ENCODE data around the gene GRIP2.

The GRIP2 gene

DNA sequence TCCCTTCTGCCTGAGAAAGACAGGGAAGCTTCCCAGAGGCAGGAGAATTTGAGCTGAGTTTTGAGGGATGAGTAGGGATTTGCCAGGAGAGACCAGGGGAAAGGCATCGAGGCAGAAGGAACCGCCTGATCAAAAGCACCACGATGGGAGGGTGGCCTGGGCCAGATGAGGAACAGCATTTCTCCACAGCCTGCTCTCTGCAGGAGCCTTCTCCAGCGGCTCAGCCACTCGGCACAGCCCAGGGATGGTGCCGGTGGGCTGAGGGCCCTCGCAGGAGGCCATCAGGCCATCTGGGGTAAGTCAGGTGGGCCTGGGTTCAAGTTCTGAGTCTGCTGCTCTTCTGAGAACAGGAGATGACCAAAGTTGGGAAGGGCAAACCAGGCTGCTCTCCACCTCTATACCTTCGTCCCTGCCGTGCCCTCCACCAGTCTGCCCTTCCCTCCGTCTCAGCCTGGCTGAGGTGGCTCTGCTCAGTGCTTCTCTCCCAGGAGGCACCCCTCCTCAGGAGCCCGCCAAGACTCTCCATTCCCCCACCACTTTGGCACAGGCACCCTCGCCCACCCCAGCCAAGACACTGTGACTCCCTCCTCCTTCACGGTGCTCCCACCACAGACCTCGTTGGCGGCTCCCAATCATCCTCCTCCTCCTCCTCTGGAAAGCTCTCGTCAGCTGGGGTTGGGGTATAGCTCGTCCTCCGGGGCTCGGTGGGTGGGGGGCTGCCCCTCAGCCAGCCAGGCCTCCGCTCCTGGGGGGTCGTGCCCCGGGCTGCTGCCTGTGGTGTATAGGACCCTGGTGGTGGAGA lies 34.9 kb downstream of the GRIP2 start:
- DNase-seq = no peak

DNA sequence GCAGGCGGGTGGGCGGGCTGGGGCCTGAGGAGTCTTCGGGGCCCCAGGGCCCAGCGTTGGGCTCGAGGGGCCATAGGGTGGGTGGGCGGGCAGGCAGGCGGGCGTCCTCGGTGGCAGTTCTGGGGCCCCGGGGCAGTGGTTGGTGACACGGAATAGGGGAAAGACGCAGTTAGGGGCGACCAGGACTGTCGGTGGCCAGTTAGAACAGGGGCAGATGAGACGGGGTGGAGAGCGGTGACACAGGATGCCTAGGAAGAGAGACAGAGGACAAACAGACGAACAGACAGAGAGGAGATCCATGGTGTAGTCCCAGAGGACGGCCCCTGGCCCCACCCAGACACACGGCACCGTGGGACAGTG lies 36.5 kb downstream of the GRIP2 start:
- DNase-seq = no peak

DNA sequence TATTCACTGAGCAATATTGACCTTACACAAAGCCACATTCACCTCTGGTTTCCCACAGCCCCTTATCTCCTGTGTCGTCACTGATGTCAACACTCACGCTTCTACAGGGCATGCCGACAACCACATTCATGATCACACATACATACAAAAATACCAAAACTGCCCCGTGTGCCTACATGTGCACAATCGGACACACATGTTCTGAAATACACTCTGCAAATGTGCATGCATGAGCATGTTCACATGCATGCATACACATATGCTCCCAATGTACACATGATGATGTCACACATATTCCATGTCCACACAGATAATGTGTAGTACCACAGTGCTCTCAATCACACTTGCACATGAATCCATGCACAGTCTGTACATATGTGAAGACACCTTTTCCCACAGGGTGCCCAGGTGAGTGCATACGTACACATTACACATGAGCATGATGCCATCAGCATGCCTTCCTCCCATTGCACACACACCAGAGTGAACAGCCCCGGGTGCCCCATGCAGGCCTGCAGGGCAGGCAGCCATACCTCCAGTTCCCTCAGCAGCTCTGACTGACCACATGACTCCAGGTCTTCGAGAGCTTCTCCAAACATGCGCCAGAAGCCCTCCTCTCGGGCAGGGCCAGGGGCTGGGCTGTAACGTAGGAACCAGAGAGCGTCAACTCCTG lies 37.0 kb downstream of the GRIP2 start:
- DNase-seq = no peak

DNA sequence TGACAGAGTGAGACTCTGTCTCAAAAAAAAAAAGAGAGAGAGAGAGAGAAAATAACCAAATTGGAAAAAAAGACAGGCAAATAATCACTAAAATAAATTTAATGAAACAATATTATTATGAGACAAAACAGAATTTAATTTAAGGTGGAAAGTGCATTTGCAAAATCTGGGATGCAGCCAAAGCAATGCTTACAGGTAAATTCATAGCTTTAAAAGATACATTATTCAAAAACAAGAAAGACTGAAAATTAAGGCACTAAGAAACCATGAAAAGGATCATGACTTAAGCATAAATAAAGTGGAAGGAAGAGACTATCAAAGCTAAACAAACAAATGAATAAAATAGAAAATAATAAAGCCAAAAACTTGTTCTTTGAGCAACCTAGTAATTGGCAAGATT lies 37.7 kb downstream of the GRIP2 start:
- DNase-seq = no peak

DNA sequence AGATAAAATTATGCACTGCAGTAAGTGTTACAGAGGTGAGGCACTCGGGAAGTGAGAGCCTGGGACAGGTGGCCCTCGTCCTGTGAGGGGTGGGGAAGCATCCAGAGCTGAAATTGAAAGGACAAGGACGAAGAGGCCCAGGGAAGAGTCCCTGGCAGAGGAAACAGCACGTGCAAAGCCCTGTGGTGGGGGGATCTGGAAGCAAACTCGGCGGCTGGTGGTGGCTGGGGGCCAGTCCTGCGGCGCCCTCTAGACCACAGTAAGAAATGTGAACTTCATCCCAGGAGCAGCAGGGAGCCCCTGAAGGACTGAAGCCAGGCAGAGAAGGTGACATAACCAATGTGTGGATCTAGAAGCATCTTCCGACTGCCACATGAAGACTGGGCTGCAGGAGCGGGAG lies 42.8 kb downstream of the GRIP2 start:
- DNase-seq = no peak

DNA sequence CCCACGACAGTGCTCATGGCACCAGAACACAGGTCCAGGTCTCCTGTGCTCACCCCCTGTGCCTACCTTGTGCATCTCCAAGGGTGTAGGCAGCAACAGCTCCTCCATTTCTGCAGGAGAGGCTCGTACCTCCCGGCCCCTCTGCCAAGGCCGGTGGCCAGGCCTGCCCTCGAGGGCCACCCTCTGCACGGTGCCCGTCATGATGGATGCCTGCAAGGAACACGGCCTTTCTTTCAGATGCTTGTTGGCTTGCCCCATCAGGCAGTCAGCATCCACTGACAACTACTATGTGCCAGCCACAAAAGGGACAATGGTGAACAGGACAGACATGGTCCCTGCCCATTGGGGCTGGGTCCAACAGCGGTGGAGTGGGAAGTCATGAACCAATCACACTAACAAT lies 43.8 kb downstream of the GRIP2 start:
- DNase-seq = no peak

DNA sequence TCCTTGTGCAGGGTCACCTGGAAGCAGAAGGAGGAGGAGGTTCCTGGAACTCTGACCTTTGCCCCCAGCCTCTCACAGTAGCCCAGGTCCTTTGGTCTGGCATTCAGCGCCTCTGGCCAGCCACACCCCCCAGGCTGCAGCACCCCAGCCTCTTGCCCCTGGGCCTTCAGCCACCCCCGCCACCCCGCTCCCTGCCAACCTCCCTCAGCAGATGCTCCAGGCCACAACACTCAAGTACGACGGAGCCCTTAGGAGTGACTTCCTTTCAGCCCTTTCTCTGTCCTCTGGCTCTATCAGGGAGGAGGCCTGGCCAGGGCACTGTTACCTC lies 45.2 kb downstream of the GRIP2 start:
- DNase-seq = no peak

DNA sequence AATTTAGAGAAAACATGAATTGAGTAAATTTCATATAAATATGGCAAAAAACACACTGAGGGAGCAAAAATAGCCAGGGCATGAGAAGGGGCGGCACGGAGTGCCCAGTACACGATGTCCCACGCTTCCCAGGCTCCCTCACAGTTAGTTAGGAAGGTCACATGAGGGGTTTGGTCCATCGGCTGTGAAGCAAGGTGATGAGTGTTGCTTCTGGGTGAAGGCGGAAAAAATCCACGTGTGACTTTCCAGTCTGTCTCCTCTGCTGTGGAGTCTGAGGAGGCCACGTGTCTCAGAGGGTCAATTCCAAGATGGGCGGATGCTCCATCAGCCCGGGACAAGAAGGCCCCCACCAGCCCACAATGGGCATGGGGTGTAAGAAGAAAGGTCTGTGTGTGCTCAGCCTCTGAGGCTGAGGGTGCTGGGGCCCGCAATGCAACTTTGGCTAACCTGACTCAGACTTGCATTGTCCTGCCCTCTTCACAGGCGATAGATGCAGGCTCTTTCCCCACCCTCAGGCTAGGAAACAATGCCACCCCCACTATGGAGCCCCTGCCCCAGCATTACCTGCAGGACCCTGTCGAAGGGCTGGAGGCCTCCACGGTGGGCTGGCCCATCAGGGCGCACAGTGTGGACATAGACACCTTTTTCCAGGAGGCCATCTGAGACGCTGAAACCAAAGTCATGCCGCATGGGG lies 45.7 kb downstream of the GRIP2 start:
- no peak for DNase-seq

DNA sequence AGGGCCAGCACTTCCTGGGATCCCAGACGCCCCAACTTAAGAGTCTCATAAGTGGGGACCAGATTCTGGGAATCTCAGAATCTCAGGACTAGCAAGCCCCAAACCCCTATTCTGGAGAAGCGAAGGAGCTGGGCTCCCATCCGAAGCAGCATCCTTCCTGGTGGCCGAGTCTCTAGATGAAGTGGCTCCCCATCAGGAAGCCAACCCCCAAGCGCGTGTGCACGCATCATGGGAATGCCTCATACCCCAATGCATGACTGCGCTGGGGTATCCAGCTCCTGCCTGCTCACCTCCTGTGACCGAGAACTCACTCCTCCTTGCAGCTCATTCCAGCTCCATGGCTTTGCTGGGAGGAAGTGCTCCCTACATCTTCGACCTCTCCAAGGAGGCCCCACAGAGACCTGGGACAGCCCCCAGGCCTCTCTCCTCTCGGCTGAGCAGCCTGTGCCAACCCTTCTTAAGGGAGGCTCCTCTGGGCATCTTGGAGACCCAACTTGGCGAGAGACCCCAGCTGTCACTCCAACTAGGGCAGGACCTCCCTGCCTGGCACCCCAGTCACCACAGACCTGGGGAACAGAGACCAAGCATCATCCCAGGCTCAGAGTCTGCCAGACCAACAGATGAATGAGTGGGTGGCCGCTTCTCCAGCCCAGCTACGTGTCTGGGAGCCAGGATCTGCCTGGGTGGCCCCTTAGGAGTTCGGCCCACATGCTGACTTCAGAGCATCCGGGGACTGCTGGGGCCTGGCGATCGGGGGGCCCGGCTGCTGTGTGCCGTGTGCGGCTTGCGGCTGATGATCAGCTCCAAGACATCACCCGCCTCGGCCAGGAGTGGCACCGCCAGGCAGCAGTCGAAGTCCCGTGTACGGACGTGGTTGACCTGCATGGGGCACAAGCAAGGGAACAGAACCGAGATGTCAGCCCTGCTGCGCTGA lies 46.9 kb downstream of the GRIP2 start:
- no peak for DNase-seq

DNA sequence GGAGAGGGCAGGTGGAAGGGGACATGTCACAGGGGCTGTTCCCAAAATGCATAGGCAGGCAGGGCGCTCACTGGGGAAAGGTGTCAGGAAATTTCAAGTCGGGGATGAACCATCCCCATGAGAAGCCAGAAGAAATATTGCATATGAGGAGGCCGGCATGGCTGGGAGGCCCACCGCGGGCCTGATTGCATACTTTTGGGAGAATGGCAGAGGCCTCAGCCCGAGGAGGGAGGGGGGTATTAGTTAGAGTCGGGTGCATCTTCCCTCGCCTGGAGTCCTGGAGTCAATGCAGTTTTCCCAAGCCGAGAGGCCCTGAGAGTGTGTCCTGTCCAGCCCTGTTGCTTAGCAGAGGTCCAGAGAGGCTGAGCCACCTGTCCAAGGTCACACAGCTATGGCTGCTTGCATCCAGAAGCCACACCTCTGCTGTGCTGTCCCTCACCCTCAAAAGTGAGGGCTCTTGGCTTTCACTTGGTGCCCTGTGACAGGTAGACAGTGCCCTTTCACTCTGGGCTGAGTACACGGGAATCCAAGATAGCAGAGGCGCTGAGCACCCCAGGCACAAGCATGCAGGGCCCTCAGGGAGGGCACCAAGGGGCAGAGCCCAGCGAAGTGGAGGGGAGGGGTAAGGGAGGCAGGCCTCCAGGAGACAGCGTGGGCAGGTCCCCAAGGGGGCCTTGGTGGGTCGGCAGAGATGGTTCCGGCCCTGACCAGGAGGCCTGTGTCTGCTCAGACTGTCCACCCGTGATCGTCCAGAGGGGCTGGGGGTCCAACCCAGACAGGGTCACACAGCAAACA lies 48.5 kb downstream of the GRIP2 start:
- no peak for DNase-seq

DNA sequence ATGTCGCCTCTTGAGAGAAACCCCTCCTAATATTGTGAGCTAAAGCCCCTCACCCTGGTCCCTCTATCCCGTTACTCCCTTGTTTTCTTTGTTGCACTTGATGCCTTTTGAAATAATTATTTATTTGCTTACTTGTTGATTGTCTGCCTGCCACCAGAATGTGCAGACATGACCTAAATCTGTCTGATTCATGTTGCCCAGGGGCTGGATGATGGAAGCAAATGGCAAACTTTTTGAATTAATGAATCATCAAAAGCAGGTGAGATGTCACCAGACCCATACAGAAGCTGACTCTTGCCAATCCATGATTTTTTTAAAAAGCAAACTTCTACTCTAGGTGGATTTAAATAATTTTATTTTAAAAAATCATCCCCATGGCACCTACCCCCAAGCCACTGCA lies 49.3 kb downstream of the GRIP2 start:
- no peak for DNase-seq

DNA sequence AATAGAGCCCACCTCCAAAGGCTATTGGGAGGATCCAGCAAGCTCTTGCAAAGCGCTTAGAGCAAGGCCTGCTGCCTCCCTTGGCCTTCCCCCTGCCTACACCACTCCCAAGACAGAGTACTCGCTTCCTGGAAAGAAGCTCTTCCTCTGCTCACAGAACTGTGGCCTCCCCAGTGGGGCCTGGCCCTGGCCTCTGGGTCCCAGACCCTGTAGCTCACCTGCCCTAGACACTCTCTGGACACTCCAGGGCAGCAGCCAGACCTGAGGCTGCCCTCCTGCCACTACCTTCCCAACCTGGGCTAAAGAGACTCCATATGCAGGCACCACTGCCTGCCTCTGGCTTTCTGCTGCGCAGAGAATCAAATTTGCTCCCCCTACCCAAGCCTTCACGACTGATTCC lies 49.9 kb downstream of the GRIP2 start:
- DNase-seq = no peak

DNA sequence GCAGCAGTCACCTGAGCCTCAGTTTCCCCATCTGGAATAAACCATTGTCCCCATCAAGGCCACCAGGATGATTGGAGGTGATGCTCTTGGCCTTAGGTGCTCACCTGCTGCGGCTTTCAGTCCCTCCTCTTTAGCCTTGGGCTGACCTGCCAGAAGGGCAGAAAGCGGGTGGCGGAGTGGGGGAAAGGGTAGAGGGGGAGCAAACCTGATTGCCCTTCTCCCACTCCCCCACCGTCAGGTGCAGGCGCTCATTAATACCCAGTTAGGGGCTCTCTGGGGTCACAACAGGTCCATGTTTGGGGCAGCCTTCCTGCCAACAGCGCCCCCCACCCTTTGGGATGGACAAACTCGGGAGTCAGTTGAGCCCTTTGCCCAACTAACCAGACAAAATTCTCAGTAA lies 50.5 kb downstream of the GRIP2 start:
- DNase-seq = no peak

DNA sequence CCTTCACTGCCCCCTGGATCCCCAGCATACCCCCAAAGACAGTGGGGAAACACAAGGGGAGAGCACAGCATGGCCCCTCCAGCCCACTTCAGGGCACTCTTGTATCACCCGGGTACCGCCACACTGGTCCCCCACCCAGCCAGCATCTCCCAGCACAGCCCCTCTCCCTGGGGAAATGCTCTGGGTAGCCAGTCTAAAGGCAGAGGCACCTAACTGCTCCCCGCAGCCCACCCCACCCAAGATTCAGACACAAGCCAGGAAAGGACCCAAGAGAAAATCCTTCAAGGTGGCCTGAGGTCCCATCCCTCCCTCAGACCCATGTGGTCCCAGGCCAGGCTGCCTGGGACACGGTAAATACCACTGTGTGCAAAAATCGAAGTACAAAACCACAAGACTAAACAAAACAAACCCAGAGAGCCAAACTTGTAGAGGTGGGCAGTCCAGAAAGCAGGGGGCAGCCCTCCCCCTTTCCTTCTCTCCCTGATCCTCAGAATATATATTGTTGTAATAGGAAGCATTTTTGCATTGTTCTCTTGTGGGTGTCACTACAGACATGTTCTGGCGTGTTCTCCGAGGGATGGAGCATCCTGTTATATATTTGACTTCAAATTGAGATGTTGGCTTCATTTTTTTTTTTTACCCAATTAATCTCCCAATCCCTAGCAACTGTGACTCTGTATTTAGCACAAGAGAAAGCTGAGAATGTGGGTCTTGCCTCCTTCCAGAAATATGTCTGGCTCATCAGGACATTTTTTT lies 51.7 kb downstream of the GRIP2 start:
- no peak for DNase-seq

DNA sequence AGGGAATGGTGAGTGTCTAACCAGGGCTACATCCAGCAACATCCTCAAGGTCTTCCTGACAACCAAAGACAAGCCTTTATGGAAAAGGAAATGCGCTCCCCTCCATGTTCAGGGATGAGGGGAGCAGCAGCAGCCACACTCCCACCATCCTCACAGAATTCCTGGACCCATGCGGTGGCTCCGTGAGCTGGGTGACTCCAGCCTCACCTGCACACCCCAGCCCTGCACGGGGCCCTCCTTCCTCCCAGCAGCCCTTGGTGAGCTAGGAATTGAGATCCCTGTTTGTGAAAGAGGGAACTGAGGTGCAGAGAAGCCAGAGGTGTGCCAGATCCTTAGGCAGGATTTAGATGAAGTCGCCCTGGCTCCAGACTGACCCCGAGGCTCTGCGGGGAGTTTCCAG lies 52.3 kb downstream of the GRIP2 start:
- DNase-seq = no peak

DNA sequence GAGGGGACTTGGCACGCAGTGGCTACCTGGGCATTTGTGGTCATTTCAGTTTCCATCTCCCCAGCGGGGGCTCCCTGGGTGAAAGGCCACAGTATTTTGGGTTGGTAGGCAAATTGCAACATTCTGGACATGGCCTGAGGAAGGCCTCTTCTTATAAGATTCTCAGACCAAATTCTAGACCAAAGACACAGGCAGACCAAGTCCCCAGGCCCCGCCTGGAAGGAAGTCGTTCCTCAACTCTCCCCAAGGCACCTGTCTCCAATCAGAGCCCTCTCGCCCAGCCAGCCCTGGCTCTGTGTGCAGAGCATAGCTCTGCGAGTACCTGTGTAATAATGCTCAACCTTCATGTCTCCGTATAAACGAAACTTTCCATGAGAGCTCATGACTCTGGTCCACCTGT lies 53.1 kb downstream of the GRIP2 start:
- no peak for DNase-seq

DNA sequence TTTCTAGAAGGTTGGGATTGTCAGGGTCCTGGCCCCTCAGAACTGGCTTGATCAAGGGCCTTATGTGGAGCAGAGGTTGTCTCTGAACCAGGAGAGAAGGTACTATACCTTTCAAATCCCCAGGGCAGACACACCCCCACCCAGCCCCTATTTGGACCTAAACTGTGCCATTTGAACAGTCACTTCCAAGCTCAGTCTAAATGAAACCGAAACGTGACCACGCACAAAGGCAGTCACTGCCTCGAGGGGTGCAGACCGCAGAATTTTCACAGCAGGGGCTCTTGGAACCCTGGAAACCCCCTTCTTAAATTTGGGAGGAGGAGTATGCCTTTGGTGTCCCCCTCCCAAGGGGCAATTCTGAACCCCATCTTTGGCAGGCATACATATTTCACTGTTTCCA lies 53.7 kb downstream of the GRIP2 start:
- DNase-seq = no peak

DNA sequence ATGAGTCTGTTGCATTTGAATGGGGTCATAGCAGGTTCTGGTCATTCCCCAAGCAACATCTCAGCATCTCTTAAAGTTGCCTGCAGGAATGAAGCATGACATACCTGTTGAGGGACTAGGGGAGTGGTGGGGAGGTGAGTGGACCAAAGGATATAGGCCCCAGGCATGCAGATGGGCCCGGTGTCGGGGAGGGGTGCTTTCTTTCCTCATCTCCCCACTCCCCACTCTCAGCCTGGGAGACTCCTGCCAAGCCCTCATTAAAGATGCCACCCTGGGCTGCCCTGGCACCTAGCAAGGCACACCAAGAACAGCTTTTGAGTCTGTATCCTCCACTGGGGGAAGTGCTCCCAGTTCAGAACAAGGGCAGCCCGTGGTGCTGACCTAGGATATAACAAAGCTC lies 54.2 kb downstream of the GRIP2 start:
- DNase-seq = no peak

DNA sequence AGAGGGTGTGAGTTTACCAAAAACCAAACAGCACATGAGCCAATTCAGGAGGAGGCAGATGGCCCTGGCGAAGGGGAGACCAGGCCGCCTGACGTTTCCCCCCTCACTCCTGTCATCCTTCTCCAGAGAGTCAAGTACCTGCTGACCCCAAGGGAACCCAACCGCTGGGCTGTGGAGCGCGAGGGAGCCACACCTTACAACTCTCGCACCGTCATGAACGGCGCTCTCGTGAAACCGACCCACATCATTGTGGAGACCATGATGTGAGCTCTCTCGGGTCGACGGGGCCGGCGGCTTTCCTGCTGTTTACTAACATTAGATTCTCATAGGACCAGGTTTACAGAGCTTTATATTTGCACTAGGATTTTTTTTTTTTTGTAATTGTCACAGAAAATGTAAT lies 55.4 kb downstream of the GRIP2 start:
- no peak for DNase-seq

DNA sequence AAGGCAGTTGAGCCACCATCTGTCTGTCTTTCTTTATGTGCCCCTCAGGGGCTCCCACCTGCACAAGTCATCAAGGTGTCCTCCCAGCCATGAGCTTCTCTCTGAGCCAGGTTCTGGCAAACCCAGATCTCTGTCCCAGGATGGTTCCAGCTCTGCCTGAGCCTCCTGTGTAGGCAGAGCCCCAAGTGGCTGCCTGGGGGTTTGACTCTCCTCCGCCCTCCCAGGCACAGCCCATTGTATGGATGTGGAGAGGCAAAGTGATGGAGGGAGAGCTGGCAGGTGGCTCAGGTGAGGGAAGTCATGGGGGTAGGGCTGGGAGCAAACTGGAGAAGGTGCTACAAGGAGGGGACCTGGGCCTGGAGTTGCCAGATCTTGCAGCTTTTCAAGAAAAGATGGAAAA lies 56.9 kb downstream of the GRIP2 start:
- DNase-seq = no peak

DNA sequence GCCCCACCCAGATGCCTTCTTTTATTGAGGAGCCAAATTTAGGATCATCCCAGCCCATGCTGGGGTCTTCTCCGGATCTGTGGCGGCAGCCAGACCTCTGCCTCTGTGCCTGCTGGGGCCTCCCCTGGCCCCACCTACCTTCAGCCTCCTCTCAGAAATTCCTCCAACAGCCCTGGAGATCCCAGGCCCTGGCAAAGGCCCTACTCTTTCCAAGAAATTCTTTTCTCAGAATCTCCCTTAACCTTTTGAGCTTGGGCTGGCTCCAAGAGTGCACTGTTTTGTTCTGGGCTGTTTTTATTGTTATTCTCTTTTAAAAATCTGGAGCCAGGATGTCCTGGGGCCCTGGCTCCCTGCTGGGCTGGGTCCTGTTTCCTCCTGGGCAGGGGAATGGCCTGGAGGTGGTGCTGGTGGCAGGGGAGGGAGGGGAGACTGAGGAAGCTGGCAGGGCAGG lies 57.8 kb downstream of the GRIP2 start:
- no peak for DNase-seq

DNA sequence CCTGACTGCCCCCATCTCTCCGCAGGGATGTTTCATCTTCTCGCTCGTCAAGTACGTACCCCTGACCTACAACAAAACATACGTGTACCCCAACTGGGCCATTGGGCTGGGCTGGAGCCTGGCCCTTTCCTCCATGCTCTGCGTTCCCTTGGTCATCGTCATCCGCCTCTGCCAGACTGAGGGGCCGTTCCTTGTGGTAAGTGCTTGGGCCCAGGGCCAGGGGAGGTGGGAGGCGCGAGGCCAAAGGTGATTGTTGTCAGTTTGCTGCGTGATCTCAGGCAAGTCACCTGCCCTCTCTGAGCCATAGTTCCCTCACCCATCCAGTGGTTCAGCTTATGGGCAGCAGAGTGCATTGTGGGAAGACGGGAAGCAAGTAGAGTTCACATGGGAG lies 58.5 kb downstream of the GRIP2 start:
- DNase-seq = no peak
